MCF 10A (cell line): ENCODE measurements around the gene MFSD6. TPM values are rescaled to one million over a fixed set of nuclear protein-coding genes. Genes with fewer than 3 reads are reported as not detected.
"Not testable (repeated sequence)": the region's sequence is repeated elsewhere in the genome, so short reads cannot be mapped to it uniquely, and the experiment has no call there.

Source experiments
- BruUV-seq: library from RNA; stranded (reverse); fragments of 400-500 nt; replicated peaks from 2 replicates; lab custom pipeline; 2021; lab: Mats Ljungman, UMichigan
- CTCF ChIA-PET: fragments of 300-600 bp; sonication (Branson Sonifier 250); formaldehyde crosslinking; extraction: SDS; loops from one replicate; lab custom pipeline; 2021; ENCODE audit warnings: antibody characterized with exemption, inconsistent platforms; lab: Yijun Ruan, JAX
- POLR2A ChIA-PET: fragments of 300-600, 350-650 bp; sonication (Branson Sonifier 250); formaldehyde crosslinking; extraction: SDS; loops from one replicate; lab custom pipeline; 2020; ENCODE audit warnings: antibody characterized with exemption, inconsistent platforms; lab: Yijun Ruan, JAX
- DNase-seq: peaks from one replicate; pipeline ENCODE4 v3.0.0-alpha.2; 2018; ENCODE audit not compliant: unreplicated experiment
- H3K27ac Mint-ChIP-seq: one replicate; pipeline ENCODE4 v1.8.0; 2022; ENCODE audit warnings: mild to moderate bottlenecking, low read depth, mixed read lengths; ENCODE audit not compliant: unreplicated experiment
- H3K27me3 Mint-ChIP-seq: one replicate; pipeline ENCODE4 v1.8.0; 2022; ENCODE audit warnings: mixed read lengths; ENCODE audit not compliant: insufficient read depth, unreplicated experiment
- H3K36me3 Mint-ChIP-seq: one replicate; pipeline ENCODE4 v1.8.0; 2022; ENCODE audit warnings: mild to moderate bottlenecking, moderate library complexity, mixed read lengths; ENCODE audit not compliant: insufficient read depth, unreplicated experiment
- H3K4me1 Mint-ChIP-seq: one replicate; pipeline ENCODE4 v1.8.0; 2022; ENCODE audit warnings: mixed read lengths; ENCODE audit not compliant: insufficient read depth, unreplicated experiment
- H3K4me3 Mint-ChIP-seq: one replicate; pipeline ENCODE4 v1.8.0; 2022; ENCODE audit warnings: mild to moderate bottlenecking, moderate library complexity, mixed read lengths; ENCODE audit not compliant: unreplicated experiment
- H3K9me3 Mint-ChIP-seq: one replicate; pipeline ENCODE4 v1.8.0; 2022; ENCODE audit warnings: mixed read lengths; ENCODE audit not compliant: unreplicated experiment
- intact Hi-C: fragments of 100-400 bp; cut with micrococcal nuclease; formaldehyde crosslinking; loops from 2 replicates; pipeline ENCODE4 v1.14.1; 2022
- total RNA-seq: library from RNA; stranded (reverse); gene quantifications from 2 replicates; pipeline ENCODE4 v1.2.3, GENCODE V29; 2022
- TF ChIP-seq, protein P1 (sequence below): fragments of 200-600 bp; IDR thresholded peaks from one replicate; pipeline ENCODE4 v1.8.0; 2022; ENCODE audit warnings: antibody characterized with exemption, mild to moderate bottlenecking; ENCODE audit not compliant: unreplicated experiment

The MFSD6 gene
- total RNA-seq, 1 experiment from 2014 or later: 19.7 TPM

DNA sequence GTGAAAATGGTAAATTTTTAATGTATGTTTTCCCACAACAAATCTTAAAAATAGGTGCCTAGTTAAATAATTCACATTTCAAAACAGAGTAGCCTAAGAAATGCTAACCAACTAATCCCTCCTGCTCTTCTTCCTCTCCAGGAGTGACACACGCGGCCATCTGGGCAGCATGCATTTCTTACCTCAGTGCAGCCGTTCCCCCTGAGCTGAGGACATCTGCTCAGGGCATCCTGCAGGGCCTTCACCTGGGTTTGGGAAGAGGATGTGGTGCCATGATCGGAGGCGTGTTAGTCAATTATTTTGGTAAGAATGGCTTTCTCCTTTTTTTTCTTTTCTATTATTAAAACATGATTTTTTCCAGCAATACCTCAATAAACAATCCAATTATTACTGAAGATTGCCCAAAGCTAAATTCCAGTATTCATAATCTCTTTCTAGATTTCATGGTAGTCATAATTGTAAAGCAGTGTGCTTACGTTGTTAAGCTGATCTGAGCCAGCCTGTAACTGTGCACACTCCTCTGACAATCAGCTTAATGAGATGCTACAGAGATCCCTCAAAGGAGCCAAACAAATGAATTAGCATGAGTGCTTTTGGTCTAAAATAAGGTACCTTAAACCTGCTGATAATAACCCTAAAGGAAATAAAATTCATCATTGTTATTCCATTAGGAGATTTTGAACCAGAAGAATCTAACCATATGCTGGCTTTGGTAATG, 80.5 kb downstream of the MFSD6 start:
- BruUV-seq: no TSS peak
- H3K4me1 Mint-ChIP-seq: peaks cover 5% of the 10 kb centered on the region
- H3K4me3 Mint-ChIP-seq: no peak overlapping the region
- POLR2A ChIA-PET: interaction anchor here (1.4 to 1.7 kb wide), 2 partner anchors 12 to 14 kb away, joined by 5 to 7 read pairs; no protein-coding TSS in a partner anchor
- no peak for DNase-seq
- TF ChIP-seq, protein P1, sequence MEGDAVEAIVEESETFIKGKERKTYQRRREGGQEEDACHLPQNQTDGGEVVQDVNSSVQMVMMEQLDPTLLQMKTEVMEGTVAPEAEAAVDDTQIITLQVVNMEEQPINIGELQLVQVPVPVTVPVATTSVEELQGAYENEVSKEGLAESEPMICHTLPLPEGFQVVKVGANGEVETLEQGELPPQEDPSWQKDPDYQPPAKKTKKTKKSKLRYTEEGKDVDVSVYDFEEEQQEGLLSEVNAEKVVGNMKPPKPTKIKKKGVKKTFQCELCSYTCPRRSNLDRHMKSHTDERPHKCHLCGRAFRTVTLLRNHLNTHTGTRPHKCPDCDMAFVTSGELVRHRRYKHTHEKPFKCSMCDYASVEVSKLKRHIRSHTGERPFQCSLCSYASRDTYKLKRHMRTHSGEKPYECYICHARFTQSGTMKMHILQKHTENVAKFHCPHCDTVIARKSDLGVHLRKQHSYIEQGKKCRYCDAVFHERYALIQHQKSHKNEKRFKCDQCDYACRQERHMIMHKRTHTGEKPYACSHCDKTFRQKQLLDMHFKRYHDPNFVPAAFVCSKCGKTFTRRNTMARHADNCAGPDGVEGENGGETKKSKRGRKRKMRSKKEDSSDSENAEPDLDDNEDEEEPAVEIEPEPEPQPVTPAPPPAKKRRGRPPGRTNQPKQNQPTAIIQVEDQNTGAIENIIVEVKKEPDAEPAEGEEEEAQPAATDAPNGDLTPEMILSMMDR: no peak
- no peak overlapping the region for H3K27ac Mint-ChIP-seq
- no peaks in the 10 kb centered on the region for H3K27me3 Mint-ChIP-seq
- peaks cover 50% of the 10 kb centered on the region for H3K36me3 Mint-ChIP-seq
- intact Hi-C loops: loop anchor here (10.0 kb wide), 1 partner anchor 94 kb away; no protein-coding TSS in a partner anchor
- H3K9me3 Mint-ChIP-seq: no peaks in the 10 kb centered on the region
- CTCF ChIA-PET: interaction anchor here (0.6 to 0.7 kb wide), 2 partner anchors 630 to 672 kb away, joined by 4 read pairs; no protein-coding TSS in a partner anchor

DNA sequence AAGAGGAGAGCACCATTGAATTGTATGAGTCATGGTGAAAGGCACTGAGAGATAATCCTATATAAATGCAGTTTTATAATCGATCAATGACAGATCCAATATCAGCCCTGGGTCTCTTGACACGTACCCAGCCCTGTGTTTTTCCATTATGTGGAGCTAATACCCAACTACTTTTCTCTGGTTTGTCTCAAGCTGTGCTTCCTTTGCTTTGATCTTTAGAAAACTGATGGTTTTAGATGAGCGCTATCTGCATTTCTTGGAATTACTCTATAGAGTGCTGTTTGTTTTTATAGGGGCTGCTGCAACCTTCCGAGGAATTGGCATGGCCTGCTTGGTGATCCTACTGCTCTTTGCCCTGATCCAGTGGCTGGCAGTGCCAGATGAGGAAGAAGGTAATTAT, 81.3 kb downstream of the MFSD6 start:
- Mint-ChIP-seq H3K27ac (no peak overlapping the region), H3K36me3 (peaks cover 50% of the 10 kb centered on the region), H3K4me3 (no peak overlapping the region), H3K4me1 (peaks cover 5% of the 10 kb centered on the region), H3K27me3 (no peaks in the 10 kb centered on the region), H3K9me3 (no peaks in the 10 kb centered on the region)
- CTCF ChIA-PET: no interaction called here
- POLR2A ChIA-PET: interaction anchor here (0.5 to 1.7 kb wide), 3 partner anchors 11 to 42 kb away, joined by 3 to 7 read pairs (median 5); no protein-coding TSS in a partner anchor
- TF ChIP-seq, protein P1: no peak
- DNase-seq: no peak
- BruUV-seq: no TSS peak
- intact Hi-C loops: loop anchor here (10.0 kb wide), 1 partner anchor 95 kb away; no protein-coding TSS in a partner anchor

DNA sequence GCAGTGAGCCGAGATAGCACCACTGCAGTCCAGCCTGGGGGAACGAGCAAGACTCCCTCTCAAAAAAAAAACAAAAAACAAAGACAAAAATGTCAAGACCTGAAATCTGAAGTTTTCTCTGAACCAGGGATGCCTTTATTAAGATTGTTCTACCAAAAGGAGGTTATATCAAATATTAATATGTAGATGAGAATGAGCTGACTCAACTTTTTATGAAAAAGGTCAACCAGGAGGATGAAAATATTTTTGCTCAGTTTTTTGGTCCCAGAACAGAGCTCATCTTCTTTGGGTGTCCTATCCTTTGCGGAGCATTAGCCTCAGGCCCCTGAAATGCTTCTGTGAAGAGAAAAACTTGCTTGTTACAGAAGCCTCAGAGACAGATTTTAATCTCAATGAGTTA, 82.3 kb downstream of the MFSD6 start:
- peaks cover 51% of the 10 kb centered on the region for H3K36me3 Mint-ChIP-seq
- intact Hi-C loops: no loop called here
- H3K27me3 Mint-ChIP-seq: no peaks in the 10 kb centered on the region
- BruUV-seq: no TSS peak
- ChIA-PET POLR2A (no interaction called here), CTCF (interaction anchor here (0.6 kb wide), 2 partner anchors 117 to 278 kb away, joined by 3 to 4 read pairs; no protein-coding TSS in a partner anchor)
- H3K4me3 Mint-ChIP-seq: no peak overlapping the region
- H3K27ac Mint-ChIP-seq: no peak overlapping the region
- no peak for DNase-seq
- H3K4me1 Mint-ChIP-seq: peaks cover 5% of the 10 kb centered on the region
- H3K9me3 Mint-ChIP-seq: no peaks in the 10 kb centered on the region
- TF ChIP-seq, protein P1: no peak

DNA sequence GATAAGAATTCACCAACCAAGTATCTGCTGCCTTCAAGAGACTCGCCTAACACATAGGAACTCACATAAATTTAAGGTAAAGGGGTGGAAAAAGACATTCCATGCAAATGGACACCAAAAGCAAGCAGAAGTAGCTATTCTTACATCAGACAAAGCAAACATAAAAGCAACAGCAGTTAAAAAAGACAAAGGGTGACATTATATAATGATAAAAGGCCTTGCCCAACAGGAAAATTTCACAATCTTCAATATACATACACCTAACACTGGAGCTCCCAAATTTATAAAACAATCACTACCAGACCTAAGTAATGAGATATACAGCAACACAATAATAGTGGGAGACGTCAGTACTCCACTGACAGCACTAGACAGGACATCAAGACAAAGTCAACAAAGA, 84.9 kb downstream of the MFSD6 start:
- no peak for DNase-seq
- BruUV-seq: no TSS peak
- no peaks in the 10 kb centered on the region for H3K27me3 Mint-ChIP-seq
- intact Hi-C loops: no loop called here
- no peak overlapping the region for H3K4me3 Mint-ChIP-seq
- peaks cover 51% of the 10 kb centered on the region for H3K36me3 Mint-ChIP-seq
- ChIA-PET CTCF (interaction anchor here (1.4 kb wide), 2 partner anchors 15 to 110 kb away, joined by 3 read pairs; no protein-coding TSS in a partner anchor), POLR2A (no interaction called here)
- H3K27ac Mint-ChIP-seq: no peak overlapping the region
- H3K4me1 Mint-ChIP-seq: no peaks in the 10 kb centered on the region
- TF ChIP-seq, protein P1: no peak
- no peaks in the 10 kb centered on the region for H3K9me3 Mint-ChIP-seq

DNA sequence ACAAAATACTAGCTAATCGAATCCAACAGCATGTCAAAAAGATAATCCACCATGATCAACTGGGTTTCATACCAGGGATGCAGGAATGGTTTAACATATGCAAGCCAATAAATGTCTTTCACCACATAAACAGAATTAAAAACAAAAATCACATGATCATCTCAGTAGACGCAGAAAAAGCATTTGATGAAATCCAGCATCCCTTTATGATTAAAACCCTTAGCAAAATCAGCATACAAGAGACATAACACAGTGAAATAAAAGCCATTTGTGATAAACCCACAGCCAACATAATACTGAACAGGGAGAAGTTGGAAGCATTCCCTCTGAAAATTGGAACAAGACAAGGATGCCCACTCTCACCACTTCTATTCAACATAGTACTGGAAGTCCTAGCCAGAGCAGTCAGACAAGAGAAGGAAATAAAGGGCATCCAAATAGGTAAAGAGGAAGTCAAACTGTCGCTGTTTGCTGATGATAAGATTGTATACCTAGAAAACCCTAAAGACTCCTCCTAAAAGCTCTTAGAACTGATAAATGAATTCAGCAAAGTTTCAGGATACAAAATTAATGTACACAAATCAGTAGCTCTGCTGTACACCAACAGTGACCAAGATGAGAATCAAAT, 86.6 kb downstream of the MFSD6 start:
- CTCF ChIA-PET: interaction anchor here (1.4 kb wide), 1 partner anchor 112 kb away, joined by 3 read pairs; no protein-coding TSS in a partner anchor
- DNase-seq, H3K4me3 Mint-ChIP-seq, H3K27ac Mint-ChIP-seq, BruUV-seq, intact Hi-C loops, H3K27me3 Mint-ChIP-seq, H3K9me3 Mint-ChIP-seq, POLR2A ChIA-PET, H3K4me1 Mint-ChIP-seq: not testable (repeated sequence)
- H3K36me3 Mint-ChIP-seq: peaks cover 51% of the 10 kb centered on the region
